WTC11 (cell line): ENCODE results near the gene CDCA5. TPM values are rescaled to one million over a fixed set of nuclear protein-coding genes. Genes with fewer than 3 reads are reported as not detected.

Experiments used
- AR ChIP-seq: fragments of 250-450 bp; sonication (Bioruptor Pico); IDR thresholded peaks from 2 replicates; pipeline ENCODE4 v1.9.0; 2021; ENCODE audit warnings: mild to moderate bottlenecking
- ATF3 ChIP-seq: sonication (generic); formaldehyde crosslinking; conservative IDR thresholded peaks from 2 replicates; pipeline ENCODE4 v1.8.1; 2022; ENCODE audit warnings: mild to moderate bottlenecking, missing genetic modification reagents
- CREB1 ChIP-seq: sonication (generic); formaldehyde crosslinking; IDR thresholded peaks from 2 replicates; pipeline ENCODE4 v1.8.0; 2023; ENCODE audit warnings: mild to moderate bottlenecking, missing genetic modification reagents
- CTCF ChIP-seq: fragments of 200-600 bp; IDR thresholded peaks from 2 replicates; pipeline ENCODE4 v1.8.0; 2022; ENCODE audit warnings: antibody characterized with exemption
- E2F1 ChIP-seq: sonication (generic); formaldehyde crosslinking; IDR thresholded peaks from 2 replicates; pipeline ENCODE4 v1.8.0; 2022; ENCODE audit warnings: mild to moderate bottlenecking, missing genetic modification reagents
- E2F4 ChIP-seq: sonication (generic); formaldehyde crosslinking; IDR thresholded peaks from 2 replicates; pipeline ENCODE4 v1.8.1; 2022; ENCODE audit warnings: low read depth, mild to moderate bottlenecking, moderate library complexity, missing genetic modification reagents, borderline replicate concordance
- GABPB1 ChIP-seq: sonication (generic); formaldehyde crosslinking; IDR thresholded peaks from 2 replicates; pipeline ENCODE4 v1.8.1; 2023; ENCODE audit warnings: mild to moderate bottlenecking, missing genetic modification reagents
- NR1H2 ChIP-seq: sonication (generic); formaldehyde crosslinking; IDR thresholded peaks from 2 replicates; pipeline ENCODE4 v1.9.0; 2021; ENCODE audit warnings: mild to moderate bottlenecking, moderate library complexity, missing genetic modification reagents
- RELA ChIP-seq: sonication (generic); formaldehyde crosslinking; IDR thresholded peaks from 2 replicates; pipeline ENCODE4 v1.8.1; 2022; ENCODE audit warnings: missing genetic modification reagents, mild to moderate bottlenecking, borderline replicate concordance
- SMAD3 ChIP-seq: sonication (generic); formaldehyde crosslinking; IDR thresholded peaks from 2 replicates; pipeline ENCODE4 v1.8.0; 2022; ENCODE audit warnings: missing genetic modification reagents, mild to moderate bottlenecking, borderline replicate concordance
- SP1 ChIP-seq: sonication (generic); formaldehyde crosslinking; conservative IDR thresholded peaks from 2 replicates; pipeline ENCODE4 v1.8.1; 2022; ENCODE audit warnings: missing genetic modification reagents
- TCF7 ChIP-seq: sonication (generic); formaldehyde crosslinking; IDR thresholded peaks from 2 replicates; pipeline ENCODE4 v1.8.0; 2022; ENCODE audit warnings: mild to moderate bottlenecking, low read depth, missing genetic modification reagents, moderate library complexity
- ZNF121 ChIP-seq: sonication (generic); formaldehyde crosslinking; IDR thresholded peaks from 2 replicates; pipeline ENCODE4 v1.8.0; 2023; ENCODE audit warnings: missing genetic modification reagents
- ZNF219 ChIP-seq: sonication (generic); formaldehyde crosslinking; IDR thresholded peaks from 2 replicates; pipeline ENCODE4 v1.8.0; 2023; ENCODE audit warnings: missing genetic modification reagents, mild to moderate bottlenecking, borderline replicate concordance
- ZNF416 ChIP-seq: fragments of 250-450 bp; sonication (Bioruptor Pico); IDR thresholded peaks from 2 replicates; pipeline ENCODE4 v1.9.0; 2021; ENCODE audit warnings: mild to moderate bottlenecking, inconsistent platforms
- ZNF512 ChIP-seq: sonication (generic); formaldehyde crosslinking; IDR thresholded peaks from 2 replicates; pipeline ENCODE4 v1.8.1; 2022; ENCODE audit warnings: missing genetic modification reagents, borderline replicate concordance
- total RNA-seq: library from RNA; stranded (reverse); gene quantifications from 3 replicates; pipeline ENCODE4 v1.2.3, GENCODE V29; 2021
- TF ChIP-seq, protein P1 (sequence below): sonication (generic); formaldehyde crosslinking; IDR thresholded peaks from 2 replicates; pipeline ENCODE4 v1.8.0; 2022; ENCODE audit warnings: missing genetic modification reagents

Gene CDCA5
- total RNA-seq, 1 experiment from 2014 or later = 95.9 TPM

DNA sequence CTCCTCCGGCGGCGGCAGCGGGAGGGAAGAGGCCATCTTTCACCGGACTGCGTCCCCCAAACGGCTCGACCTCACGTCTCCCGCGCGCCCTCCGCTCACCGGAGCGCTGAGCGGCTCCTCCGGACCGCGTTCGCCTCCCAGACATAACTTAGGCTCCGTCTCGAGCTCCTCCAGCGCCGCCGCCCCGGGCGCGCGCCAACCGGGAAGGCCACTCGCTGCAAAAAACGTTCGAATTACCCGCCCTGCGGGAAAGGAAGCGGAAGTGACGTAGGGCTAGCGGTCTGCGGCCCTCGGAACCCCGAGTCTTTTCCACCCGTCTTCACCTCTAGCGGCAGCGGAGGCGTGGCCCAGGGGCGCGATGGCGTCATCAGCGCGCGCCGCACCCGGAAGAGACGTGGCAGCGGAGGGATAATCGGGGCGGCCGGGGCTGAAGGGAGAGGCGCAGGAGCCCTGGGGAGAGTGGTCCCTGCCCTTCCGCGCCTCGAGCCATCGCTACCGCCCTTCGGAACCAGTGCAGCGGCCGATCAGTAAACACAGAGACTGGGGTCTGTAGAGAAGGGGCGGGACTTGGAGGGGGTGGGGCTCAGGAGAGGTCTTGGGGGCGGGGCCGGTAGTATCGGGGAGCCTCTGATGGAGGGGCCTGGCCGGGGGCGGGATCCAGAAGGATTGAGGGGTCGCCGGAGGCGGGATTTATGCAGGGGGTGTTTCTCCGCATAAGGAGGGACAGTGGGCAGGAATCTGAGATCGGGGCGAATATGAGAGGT lies at the start of gene CDCA5, which contains the start of gene ZFPL1 (continued):
- TF ChIP-seq E2F4 (CRISPR knock-in tag) (peak; percentile 100), CTCF (no peak), TCF7 (CRISPR knock-in tag) (peak; percentile 68; the same call in 1 of the 2 replicates), ATF3 (no peak), RELA (0 out of 2 replicates have a peak, but pooled peaks have one; percentile 5), E2F1 (CRISPR knock-in tag) (no peak), GABPB1 (CRISPR knock-in tag) (peak; percentile 80), ZNF416 (CRISPR knock-in tag) (no peak), SMAD3 (CRISPR knock-in tag) (no peak), ZNF219 (CRISPR knock-in tag) (peak; percentile 56; the same call in 1 of the 2 replicates), SP1 (CRISPR knock-in tag) (peak; percentile 100), NR1H2 (CRISPR knock-in tag) (no peak), ZNF512 (CRISPR knock-in tag) (no peak), CREB1 (CRISPR knock-in tag) (peak; percentile 93; the same call in 1 of the 2 replicates), AR (CRISPR knock-in tag) (no peak), ZNF121 (CRISPR knock-in tag) (no peak)
- TF ChIP-seq, protein P1, sequence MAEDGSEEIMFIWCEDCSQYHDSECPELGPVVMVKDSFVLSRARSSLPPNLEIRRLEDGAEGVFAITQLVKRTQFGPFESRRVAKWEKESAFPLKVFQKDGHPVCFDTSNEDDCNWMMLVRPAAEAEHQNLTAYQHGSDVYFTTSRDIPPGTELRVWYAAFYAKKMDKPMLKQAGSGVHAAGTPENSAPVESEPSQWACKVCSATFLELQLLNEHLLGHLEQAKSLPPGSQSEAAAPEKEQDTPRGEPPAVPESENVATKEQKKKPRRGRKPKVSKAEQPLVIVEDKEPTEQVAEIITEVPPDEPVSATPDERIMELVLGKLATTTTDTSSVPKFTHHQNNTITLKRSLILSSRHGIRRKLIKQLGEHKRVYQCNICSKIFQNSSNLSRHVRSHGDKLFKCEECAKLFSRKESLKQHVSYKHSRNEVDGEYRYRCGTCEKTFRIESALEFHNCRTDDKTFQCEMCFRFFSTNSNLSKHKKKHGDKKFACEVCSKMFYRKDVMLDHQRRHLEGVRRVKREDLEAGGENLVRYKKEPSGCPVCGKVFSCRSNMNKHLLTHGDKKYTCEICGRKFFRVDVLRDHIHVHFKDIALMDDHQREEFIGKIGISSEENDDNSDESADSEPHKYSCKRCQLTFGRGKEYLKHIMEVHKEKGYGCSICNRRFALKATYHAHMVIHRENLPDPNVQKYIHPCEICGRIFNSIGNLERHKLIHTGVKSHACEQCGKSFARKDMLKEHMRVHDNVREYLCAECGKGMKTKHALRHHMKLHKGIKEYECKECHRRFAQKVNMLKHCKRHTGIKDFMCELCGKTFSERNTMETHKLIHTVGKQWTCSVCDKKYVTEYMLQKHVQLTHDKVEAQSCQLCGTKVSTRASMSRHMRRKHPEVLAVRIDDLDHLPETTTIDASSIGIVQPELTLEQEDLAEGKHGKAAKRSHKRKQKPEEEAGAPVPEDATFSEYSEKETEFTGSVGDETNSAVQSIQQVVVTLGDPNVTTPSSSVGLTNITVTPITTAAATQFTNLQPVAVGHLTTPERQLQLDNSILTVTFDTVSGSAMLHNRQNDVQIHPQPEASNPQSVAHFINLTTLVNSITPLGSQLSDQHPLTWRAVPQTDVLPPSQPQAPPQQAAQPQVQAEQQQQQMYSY (CRISPR knock-in tag) = no peak
